SIG-M5 treated with dmso at 0.1 percent for 504 hours (cell line): ENCODE data around the gene ATF4.

Experiments used
- DNase-seq: peaks from one replicate; lab custom pipeline; 2025; ENCODE audit not compliant: unreplicated experiment; lab: John Stamatoyannopoulos, UW

Gene ATF4

DNA sequence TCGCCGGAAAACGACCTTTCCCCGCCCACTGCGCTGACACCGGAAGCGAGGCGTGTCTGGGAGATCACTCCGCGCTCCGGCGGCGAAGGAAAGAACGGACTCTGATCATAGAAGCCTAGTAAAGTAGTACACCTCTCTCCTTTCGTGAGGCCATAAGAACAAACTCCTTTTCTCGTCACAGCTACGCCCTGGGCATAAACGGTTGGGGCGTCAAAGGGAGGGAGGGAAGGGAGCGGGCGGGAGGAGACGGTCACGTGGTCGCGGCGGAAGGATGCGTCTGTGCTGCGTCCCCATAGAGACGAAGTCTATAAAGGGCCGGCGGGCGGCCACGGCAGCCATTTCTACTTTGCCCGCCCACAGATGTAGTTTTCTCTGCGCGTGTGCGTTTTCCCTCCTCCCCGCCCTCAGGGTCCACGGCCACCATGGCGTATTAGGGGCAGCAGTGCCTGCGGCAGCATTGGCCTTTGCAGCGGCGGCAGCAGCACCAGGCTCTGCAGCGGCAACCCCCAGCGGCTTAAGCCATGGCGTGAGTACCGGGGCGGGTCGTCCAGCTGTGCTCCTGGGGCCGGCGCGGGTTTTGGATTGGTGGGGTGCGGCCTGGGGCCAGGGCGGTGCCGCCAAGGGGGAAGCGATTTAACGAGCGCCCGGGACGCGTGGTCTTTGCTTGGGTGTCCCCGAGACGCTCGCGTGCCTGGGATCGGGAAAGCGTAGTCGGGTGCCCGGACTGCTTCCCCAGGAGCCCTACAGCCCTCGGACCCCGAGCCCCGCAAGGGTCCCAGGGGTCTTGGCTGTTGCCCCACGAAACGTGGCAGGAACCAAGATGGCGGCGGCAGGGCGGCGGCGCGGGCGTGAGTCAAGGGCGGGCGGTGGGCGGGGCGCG is at the start of gene ATF4:
Gene ATF4, plus strand, starts transcription at position 337 of the 880 bp plus-strand sequence. CDS start 884 bp downstream, outside the sequence.
- DNase-seq, result peak; percentile 55

DNA sequence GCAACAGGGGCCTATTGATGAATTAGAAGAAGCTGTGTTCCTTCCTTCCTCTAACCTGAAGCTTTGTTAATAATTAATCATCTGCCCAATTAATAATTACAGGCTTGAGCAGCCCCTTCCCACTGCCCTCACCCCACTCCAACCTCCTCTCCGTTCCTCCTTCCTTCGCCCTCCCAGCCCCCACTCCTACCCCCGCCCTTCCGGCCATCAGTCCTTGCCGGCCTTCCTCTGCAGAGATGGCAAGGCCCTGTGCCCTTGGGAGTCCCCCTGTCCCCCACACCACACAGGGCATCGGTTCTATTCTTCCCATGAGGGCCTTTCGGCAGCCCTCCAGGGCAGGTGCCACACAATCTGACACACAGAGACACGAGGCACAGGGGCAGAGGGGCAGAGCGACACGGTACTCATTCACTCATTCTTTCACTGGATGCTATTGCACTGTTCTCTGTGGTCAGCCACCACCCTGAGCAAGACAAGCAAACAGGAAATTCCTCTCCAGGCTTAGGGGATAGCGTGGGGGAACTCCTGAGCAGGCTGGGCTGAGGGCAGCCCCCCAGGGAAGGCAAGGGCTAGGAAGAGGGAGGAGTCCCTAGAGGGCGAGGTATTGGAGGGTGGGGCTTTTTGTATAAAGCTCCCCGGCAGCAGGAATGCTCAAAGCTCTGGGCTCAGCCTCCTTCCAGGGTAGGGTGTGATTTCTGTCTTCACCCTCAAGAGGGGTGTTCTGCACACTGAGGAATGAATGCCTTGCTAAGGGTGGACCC is 48.8 kb upstream of the ATF4 start:
- no peak for DNase-seq

GRCh38 chr22:39472570-39473556 is 47.5 kb upstream of the ATF4 start:
- no peak for DNase-seq

DNA sequence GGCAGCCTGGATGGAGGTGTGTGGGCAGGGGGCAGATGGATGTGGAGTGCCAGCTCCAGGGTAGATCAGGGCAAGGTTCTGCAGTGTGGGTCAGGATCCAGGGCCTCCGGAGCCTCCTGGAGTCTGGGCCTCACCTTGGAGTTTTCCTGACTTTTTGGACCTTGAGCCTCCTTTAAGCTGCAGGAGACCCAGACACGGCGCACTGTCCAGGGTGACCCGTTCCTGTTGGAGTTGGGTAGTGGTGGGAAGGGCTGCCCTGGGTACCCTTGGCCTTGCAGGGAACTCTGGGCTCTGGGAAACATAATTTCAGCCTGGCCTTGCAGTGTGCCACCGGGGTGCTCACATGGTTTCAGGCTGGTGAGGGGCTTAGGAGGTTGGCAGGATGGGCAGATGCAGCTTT is 46.5 kb upstream of the ATF4 start:
- DNase-seq, result no peak

- no peak for DNase-seq
These were observed 45.8 kb upstream of the ATF4 start for GRCh38 chr22:39474351-39475111.

DNA sequence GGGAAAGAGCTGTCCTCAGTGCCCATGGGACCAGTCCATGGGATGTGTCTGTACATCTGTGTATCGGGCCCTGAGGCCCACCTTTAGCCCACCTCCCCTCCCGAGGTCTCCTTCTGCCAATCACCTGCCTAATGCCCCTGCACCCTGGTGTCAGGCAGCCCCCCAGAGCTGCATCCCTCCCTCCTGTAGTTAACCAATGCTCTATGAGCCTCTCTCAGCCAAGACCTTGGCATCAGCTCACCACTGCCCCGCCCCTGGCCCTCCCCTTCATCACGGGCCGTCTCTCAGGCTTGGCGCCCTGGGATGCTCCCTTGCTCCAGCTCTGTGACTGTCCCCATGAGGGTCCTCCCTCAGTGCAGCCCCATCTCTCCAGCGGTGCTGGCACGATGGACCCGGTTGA is 45.0 kb upstream of the ATF4 start:
- DNase-seq, result no peak

DNA sequence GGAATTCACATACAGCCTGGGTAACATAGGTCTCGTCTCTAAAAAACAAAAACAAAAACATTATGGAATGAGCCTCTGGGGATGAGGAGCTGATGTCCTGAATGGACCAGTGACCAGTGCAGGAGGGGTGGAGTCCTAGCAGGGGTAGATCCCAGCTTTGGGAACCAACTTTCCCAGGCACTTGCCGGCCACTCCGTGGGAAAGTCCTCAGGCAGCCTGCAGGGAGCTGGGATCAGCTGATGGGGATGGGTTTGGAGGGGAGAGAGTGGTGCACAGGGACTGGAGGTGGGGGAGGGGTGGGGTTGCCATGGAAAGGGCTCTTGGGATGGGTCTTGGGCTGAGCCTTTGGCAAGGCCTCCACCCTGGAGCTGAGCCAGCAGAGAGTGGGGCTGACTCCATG is 44.5 kb upstream of the ATF4 start:
- DNase-seq, result no peak

- no peak for DNase-seq
These were observed 43.7 kb upstream of the ATF4 start for GRCh38 chr22:39476664-39477063.

GRCh38 chr22:39477542-39477941 is 42.8 kb upstream of the ATF4 start:
- DNase-seq, result no peak

DNA sequence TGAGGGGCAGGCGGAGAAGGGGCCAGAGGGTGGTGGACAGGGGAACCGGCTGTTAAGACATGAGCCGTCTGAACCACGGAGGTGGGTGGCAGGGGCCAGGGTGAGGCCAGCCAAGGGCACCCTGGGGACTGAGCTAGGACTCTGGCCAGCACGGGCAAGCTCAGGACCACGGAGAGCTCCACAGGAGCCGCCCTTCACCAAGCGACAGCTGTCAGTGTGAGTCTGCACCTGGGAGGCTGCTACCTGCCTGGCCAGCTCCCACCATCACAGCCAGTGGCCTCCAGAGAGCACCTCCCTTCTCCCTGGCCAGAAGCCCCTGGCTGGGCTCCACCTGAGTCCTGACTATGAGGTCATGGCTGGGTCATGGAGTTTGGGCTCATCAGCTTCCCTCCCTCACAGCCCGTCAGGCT is 41.9 kb upstream of the ATF4 start:
- no peak for DNase-seq

DNA sequence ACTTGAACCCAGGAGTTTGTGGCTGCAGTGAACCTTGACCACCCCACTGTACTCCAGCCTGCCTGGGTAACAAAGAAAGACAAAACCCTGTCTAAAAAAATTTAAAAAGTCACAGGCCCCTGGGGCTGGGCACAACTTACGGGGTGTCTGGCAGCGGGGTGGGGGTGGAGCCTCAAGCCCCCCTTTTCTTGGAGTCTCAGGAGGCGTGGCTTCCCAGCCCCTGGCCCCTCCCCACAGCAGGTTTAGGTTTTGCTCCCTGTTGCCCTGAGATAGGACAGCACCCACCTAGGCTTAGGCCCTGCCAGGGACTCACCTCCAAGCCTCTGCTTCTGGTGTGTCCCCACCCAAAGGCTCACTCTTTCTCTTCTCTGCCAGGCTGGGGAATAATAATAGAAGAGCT is 41.1 kb upstream of the ATF4 start:
- DNase-seq, result no peak

DNA sequence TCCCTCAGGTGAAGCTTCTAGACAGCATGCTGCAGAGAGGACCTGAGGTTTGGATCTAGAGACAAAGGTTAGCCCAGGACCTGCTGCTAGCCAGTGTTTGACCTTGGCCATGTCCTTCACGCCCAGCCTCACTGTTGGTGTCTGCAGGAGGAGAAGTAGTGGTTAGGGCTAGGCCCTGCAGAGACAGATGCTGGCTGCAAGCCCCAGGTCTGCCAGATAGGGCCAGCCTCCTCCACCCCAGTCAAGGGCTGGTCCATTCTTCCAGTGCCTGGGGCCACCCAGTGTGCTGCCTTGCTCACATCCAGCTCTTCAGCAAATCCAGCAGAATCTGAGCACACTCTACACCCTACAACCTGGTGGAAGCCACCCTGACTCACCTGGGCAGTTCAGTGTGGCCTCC is 39.8 kb upstream of the ATF4 start:
- DNase-seq, result no peak

DNA sequence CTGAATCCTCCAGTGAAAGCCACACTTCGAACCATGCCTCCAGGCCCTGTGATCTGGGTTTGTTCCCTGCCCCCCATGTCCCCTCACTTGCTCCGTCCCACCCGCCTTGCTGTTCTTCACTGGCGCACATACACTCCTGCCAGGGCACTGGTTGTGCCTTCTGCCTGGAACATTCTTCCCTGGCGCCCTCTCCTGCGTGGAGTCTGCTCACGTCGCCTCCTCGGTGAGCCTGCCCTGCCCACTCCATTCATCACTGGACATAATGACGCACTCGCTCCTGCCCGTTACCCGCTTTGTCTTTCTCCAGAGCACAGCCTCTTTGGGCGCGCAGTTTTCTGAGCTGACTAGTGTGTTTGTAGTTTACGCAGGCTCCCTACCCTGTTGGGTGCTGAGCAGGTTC is 39.3 kb upstream of the ATF4 start:
- DNase-seq, result no peak

GRCh38 chr22:39481595-39481994 is 38.8 kb upstream of the ATF4 start:
- DNase-seq, result no peak

GRCh38 chr22:39482768-39483167 is 37.6 kb upstream of the ATF4 start:
- DNase-seq, result no peak

DNA sequence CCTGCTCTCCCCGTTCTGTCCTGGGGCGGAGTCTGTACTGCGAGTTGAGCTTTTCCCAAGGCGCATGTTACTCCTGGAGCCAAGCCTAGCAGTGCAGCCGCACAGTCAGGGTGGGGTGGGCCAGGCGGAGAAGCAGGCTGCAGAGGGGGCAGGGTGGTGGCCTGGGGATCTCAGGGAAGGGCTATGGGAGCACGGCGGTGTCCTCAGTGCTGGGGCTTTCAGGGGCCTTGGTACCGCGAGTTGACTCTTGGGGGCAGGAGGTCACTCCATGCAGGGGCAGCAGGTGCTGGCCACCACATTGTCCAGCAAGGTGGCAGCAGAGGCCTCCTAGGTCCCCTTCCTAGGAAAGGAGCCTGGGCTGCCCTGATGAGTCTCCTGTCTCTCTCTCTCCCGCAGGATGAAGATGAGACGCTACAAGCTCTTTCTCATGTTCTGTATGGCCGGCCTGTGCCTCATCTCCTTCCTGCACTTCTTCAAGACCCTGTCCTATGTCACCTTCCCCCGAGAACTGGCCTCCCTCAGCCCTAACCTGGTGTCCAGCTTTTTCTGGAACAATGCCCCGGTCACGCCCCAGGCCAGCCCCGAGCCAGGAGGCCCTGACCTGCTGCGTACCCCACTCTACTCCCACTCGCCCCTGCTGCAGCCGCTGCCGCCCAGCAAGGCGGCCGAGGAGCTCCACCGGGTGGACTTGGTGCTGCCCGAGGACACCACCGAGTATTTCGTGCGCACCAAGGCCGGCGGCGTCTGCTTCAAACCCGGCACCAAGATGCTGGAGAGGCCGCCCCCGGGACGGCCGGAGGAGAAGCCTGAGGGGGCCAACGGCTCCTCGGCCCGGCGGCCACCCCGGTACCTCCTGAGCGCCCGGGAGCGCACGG is 33.2 kb upstream of the ATF4 start:
- DNase-seq, result no peak

- DNase-seq, result no peak
These were observed 32.4 kb upstream of the ATF4 start for GRCh38 chr22:39487826-39488520.

GRCh38 chr22:39488563-39489083 is 31.7 kb upstream of the ATF4 start:
- no peak for DNase-seq
